HG03457 (cell line): Measurements from ENCODE around the gene NAT9.
A peak's percentile ranks its signal among the peaks of the same experiment; 100 is the strongest.

Source experiments
- ATAC-seq: cut with Tn5 transposase; IDR thresholded peaks from one replicate; pipeline ENCODE4 v1.9.1; 2021; ENCODE audit warnings: moderate number of reproducible peaks; ENCODE audit not compliant: unreplicated experiment

Gene NAT9

GRCh38 chr17:74776044-74776962, at the start of gene NAT9:
NAT9 (minus strand) TSS chr17:74776345; CDS start chr17:74775698, 647 bp downstream.
- peak; percentile 55 for ATAC-seq

GRCh38 chr17:74824961-74825627, 48.9 kb upstream of the NAT9 start:
- ATAC-seq, result no peak

DNA sequence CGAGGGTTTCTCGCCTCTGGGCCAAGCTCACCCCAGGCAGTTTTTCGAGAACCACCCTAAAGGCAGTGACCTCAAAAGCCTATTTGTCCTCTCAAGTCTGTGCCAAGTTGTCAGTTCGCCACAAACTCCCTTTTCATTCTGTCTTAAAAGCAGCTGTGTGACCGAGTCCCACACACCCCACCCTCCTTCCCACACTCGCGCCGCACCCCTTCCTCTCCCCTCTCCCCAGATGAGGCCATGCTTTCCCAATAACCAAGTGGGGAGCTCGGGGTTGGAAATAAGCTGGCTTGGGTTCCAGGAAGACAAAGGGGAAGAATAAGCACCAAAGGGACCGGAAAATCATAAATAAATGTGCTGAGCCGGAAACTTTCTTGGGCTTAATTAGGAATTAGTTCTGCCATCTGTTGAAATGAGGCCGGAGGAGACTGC, 46.8 kb upstream of the NAT9 start:
- ATAC-seq, result no peak

- ATAC-seq, result no peak
Measured at GRCh38 chr17:74822335-74822938, 46.3 kb upstream of the NAT9 start.

- no peak for ATAC-seq
Measured at GRCh38 chr17:74821655-74822334, 45.6 kb upstream of the NAT9 start.

DNA sequence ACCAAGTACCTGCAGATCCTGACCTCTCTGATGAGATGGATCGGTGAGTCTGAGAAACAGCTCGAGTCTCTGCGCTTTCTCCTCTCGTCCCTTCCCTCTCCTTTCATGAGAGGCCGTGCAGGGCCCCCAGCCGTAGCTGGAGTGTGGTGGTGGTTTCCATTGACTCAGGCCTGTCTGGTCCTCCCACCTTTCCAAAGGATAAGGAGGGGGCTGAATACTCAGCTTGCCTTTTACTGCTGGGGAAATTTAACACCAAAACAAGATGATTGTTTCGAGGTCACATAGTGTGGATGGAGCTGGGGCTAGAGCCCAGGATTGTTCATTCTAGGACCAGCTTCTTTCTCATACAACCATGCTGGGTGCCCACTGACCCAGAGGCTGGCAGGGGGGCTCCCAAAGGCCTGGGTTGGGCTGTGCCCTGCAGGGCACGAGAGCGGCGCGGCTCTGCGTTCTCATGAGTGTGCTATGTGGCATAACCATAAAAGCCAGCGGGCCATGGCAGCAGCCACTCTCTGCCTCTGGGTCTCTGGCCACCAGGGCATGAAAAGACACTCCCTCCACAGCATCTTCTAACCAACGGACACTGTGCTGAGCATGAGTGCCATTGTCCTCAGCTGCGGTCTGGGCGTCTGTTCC, 43.8 kb upstream of the NAT9 start:
- ATAC-seq, result no peak

GRCh38 chr17:74818291-74818938, 42.3 kb upstream of the NAT9 start:
- no peak for ATAC-seq

GRCh38 chr17:74816905-74817620, 40.9 kb upstream of the NAT9 start:
- no peak for ATAC-seq

DNA sequence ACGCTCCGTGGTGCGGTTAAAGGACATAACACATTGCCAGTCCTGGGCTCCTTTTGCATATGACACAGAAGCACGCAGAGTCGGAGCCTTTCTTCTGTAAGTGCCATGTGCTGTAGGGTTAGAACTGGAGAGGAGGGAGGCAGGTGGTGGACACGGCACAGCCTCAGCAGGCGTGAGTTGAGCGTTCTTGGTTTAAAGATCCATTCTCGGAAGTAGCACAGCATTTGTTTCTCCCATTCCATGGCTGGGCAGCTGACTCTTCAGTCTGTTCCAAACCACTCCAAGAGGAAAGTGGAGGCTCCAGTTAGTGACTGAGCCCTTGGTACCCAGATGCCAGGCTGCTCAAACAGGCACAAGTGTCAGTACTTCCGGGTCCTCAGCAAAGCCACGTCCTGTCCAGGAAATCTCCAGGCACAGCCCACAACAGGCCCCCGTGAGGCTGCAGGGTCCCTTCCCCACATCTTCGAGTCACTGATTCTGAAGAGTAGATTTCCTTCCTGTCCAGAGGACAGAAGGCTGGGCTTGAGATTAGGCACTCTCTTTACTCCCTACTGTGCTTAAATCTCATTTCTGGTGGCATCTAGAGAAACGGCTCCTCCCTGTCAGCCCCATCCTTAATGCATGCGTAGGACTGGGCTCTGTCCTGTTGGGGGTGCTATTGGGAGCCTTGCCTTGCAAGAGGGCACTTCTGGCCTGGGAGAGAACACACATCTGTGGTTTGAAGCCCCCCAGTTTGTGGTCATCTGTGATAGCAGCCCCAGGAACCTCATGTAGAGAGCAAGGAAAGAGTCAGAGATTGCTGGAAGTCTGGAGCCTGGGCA, 39.6 kb upstream of the NAT9 start:
- no peak for ATAC-seq

- no peak for ATAC-seq
Measured at GRCh38 chr17:74815067-74815466, 38.9 kb upstream of the NAT9 start.

DNA sequence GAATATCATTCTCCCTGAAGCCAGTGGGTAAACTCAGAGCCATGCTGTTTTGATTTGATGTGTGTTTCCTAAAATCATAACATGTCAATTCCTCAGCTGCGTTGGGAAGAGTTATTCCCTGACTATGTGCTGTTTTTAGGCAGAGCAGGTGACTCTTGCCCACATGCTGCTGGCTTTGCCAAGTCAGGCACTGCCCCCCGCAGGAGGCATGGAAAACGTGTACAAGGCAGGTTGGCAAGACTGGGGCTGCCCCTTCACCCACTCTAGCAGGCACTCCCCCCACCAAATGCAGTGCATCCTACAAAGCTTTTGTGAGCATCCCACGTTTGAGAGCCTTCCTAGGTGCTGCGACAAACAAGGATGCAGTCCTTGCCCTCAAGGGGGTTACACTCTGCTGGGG, 38.3 kb upstream of the NAT9 start:
- ATAC-seq, result no peak

GRCh38 chr17:74812109-74813009, 36.2 kb upstream of the NAT9 start:
- no peak for ATAC-seq

DNA sequence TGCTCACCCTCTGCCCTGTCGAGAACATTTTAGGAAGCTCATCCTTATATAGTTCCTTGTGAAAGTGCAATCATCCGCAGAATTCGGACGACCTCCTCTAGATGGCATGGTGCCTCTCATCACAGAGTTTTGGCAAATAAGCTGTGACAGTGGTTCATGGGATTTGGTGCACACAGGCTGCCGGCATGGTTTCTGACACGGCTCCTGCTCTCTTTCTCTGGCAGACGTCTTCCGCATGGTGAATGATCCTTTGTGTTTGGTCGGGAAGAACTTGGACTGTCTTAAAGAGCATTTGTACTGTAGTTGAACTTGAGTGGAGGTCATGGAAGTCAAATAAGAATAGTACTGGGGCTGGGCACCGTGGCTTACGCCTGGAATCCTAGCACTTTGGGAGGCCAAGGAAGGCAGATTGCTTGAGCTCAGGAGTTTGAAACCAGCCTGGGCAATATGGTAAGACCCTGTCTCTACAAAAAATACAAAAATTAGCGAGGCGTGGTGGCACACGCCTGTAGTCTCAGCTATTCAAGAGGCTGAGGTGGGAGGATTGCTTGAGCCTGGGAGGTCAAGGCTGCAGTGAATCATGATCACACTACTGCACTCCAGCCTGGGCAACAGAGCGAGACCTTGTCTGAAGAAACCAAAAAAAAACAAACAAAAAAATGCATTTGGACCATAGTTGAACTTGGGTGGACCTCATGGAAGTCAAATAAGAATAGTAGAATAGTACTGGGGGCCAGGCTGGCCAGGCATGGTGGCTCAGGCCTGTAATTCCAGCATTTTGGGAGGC, 34.7 kb upstream of the NAT9 start:
- ATAC-seq, result no peak

- no peak for ATAC-seq
Measured at GRCh38 chr17:74808714-74809430, 32.7 kb upstream of the NAT9 start.

- no peak for ATAC-seq
Measured at GRCh38 chr17:74807925-74808324, 31.8 kb upstream of the NAT9 start.

- ATAC-seq, result no peak
Measured at GRCh38 chr17:74807441-74807840, 31.3 kb upstream of the NAT9 start.
